ENCODE data around the gene RUNX1.

RUNX1 gene

DNA sequence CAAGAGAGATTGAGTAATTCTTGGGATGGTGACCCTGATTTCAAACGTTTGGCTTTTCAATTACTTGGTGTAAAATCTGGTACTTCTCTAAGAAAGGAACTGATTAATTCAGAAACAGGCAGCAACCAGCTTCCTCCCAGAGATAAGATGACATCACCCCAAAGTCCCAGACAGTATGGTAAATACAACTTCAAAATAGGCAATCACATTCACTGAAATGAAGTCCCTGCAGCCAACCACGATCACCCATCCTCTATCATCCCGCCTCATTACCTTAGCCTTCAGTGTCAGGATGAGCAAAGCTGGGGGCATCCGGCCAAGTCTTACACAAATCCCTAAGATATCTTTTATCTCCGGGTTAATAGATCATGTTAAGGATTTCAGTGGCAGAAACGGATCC lies 26.4 kb upstream of the RUNX1 start:
- no peaks in the 10 kb centered on the region for H3K9me3 ChIP-seq (ENCODE audit: severe bottlenecking)
- no peak overlapping the region for H3K4me3 ChIP-seq (ENCODE audit: severe bottlenecking)
- DNase-seq (ENCODE audit: low spot score) (no peak), ATAC-seq (ENCODE audit: low read depth) (peak; percentile 73; the same call in 2 of the 3 replicates)
- H3K4me1 ChIP-seq (ENCODE audit: insufficient read depth, poor library complexity, severe bottlenecking): peaks cover 10% of the 10 kb centered on the region
- TF ChIP-seq, protein P1, sequence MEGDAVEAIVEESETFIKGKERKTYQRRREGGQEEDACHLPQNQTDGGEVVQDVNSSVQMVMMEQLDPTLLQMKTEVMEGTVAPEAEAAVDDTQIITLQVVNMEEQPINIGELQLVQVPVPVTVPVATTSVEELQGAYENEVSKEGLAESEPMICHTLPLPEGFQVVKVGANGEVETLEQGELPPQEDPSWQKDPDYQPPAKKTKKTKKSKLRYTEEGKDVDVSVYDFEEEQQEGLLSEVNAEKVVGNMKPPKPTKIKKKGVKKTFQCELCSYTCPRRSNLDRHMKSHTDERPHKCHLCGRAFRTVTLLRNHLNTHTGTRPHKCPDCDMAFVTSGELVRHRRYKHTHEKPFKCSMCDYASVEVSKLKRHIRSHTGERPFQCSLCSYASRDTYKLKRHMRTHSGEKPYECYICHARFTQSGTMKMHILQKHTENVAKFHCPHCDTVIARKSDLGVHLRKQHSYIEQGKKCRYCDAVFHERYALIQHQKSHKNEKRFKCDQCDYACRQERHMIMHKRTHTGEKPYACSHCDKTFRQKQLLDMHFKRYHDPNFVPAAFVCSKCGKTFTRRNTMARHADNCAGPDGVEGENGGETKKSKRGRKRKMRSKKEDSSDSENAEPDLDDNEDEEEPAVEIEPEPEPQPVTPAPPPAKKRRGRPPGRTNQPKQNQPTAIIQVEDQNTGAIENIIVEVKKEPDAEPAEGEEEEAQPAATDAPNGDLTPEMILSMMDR (IDR thresholded peaks at IDR 0.05; ENCODE audit: poor library complexity, severe bottlenecking): no peak
- no peaks in the 10 kb centered on the region for H3K27me3 ChIP-seq (ENCODE audit: insufficient read depth, poor library complexity, severe bottlenecking)
- peak overlapping the region; percentile 23 for H3K27ac ChIP-seq (ENCODE audit: poor library complexity, severe bottlenecking)
- H3K36me3 ChIP-seq (ENCODE audit: low read depth): no peaks in the 10 kb centered on the region

DNA sequence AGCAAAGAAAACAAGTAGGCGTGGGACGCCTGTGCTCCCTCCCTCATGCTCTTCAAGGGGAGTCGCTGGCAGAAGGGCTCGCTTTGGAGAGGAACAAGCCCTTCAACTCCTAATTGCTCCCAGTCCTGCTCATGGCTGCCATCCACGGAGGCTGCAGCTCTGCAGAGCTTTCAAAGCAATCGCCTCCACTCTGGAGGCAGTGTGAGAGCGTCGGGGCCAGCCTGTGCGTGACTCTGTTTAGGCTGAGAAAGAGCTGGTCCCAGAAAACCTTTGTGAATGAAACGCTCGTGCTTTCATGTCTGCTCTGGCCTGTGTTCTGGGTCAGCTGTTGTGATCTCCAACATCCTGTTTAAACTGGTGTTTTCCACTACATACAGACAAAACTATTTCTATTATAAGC lies 23.9 kb upstream of the RUNX1 start:
- DNase-seq (ENCODE audit: low spot score) (no peak), ATAC-seq (ENCODE audit: low read depth) (no peak)
- Histone ChIP-seq H3K9me3 (ENCODE audit: severe bottlenecking) (no peaks in the 10 kb centered on the region), H3K27me3 (ENCODE audit: insufficient read depth, poor library complexity, severe bottlenecking) (no peaks in the 10 kb centered on the region), H3K4me3 (ENCODE audit: severe bottlenecking) (no peak overlapping the region), H3K36me3 (ENCODE audit: low read depth) (no peaks in the 10 kb centered on the region), H3K27ac (ENCODE audit: poor library complexity, severe bottlenecking) (no peak overlapping the region), H3K4me1 (ENCODE audit: insufficient read depth, poor library complexity, severe bottlenecking) (peaks cover 10% of the 10 kb centered on the region)
- TF ChIP-seq, protein P1 (IDR thresholded peaks at IDR 0.05; ENCODE audit: poor library complexity, severe bottlenecking): no peak

DNA sequence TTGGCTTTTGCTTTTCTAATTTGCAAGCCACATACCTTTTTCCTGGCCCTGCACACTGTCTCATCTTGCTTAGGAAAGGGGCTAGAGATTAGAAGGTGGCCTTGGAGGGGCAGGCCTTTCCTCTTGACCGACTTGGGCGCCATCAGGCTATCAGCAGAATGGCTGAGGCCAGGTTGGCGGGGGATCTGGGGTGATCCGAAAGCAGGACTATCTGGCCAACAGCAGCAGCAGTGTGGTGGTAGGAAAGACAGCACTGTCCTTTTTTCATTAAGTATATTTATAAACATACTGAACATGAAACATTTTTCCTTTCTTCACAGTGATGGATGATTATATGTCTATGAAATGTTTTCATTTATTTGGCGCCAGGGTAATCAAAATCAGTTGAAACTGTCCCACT lies 23.5 kb upstream of the RUNX1 start:
- no peak for DNase-seq (ENCODE audit: low spot score)
- H3K27me3 ChIP-seq (ENCODE audit: insufficient read depth, poor library complexity, severe bottlenecking): no peaks in the 10 kb centered on the region
- no peak overlapping the region for H3K27ac ChIP-seq (ENCODE audit: poor library complexity, severe bottlenecking)

DNA sequence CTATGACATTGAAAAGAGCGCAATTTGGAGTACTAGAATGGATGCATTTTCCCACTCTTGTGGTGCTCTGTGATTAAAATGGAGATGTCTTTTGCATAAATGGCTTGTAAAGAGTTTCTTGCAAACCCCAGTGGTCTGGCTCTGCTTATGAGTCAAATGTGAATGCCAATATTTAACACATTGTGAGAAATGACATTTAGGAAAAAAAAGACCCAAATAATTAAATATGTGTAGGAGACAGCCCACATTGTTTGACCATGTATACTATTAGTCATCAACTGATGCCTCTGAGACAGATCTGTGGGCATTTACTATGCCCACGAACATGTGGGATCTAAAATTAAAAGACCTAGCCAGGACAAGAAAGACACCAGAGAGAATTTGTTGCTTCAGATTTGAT lies 22.2 kb upstream of the RUNX1 start:
- Histone ChIP-seq H3K36me3 (ENCODE audit: low read depth) (no peaks in the 10 kb centered on the region), H3K27me3 (ENCODE audit: insufficient read depth, poor library complexity, severe bottlenecking) (no peaks in the 10 kb centered on the region), H3K4me1 (ENCODE audit: insufficient read depth, poor library complexity, severe bottlenecking) (peaks cover 10% of the 10 kb centered on the region), H3K9me3 (ENCODE audit: severe bottlenecking) (no peaks in the 10 kb centered on the region), H3K4me3 (ENCODE audit: severe bottlenecking) (no peak overlapping the region), H3K27ac (ENCODE audit: poor library complexity, severe bottlenecking) (no peak overlapping the region)
- no peak; the same call in 2 of the 3 replicates for ATAC-seq (ENCODE audit: low read depth)
- TF ChIP-seq, protein P1 (IDR thresholded peaks at IDR 0.05; ENCODE audit: poor library complexity, severe bottlenecking): no peak
- no peak for DNase-seq (ENCODE audit: low spot score)

More for the DNA sequence above, 23.5 kb upstream of the RUNX1 start:
- H3K4me3 ChIP-seq (ENCODE audit: severe bottlenecking): no peak overlapping the region
- no peaks in the 10 kb centered on the region for H3K9me3 ChIP-seq (ENCODE audit: severe bottlenecking)
- TF ChIP-seq, protein P1 (IDR thresholded peaks at IDR 0.05; ENCODE audit: poor library complexity, severe bottlenecking): no peak
- no peaks in the 10 kb centered on the region for H3K36me3 ChIP-seq (ENCODE audit: low read depth)
- peaks cover 10% of the 10 kb centered on the region for H3K4me1 ChIP-seq (ENCODE audit: insufficient read depth, poor library complexity, severe bottlenecking)
- ATAC-seq (ENCODE audit: low read depth): no peak

DNA sequence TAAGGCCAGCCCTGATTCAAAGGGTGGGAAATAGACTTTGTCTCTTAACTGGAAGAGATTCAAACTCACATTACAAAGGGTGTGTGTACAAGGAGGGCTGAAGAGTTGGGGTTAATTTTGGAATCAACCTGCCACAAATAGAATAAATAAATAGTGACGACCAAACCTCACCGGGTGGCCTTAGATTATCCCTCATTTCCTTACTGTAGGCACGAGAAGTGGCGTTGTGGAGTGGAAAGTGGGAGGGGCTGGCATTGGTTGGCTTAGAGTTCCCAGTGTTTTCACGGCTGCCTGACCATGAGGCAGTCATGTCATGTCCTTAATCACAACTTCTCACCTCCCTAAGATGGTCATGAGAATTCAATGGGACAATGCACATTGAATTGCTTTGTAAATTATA lies 21.3 kb upstream of the RUNX1 start:
- Histone ChIP-seq H3K27me3 (ENCODE audit: insufficient read depth, poor library complexity, severe bottlenecking) (no peaks in the 10 kb centered on the region), H3K4me3 (ENCODE audit: severe bottlenecking) (no peak overlapping the region), H3K27ac (ENCODE audit: poor library complexity, severe bottlenecking) (no peak overlapping the region), H3K4me1 (ENCODE audit: insufficient read depth, poor library complexity, severe bottlenecking) (peaks cover 3% of the 10 kb centered on the region), H3K9me3 (ENCODE audit: severe bottlenecking) (no peaks in the 10 kb centered on the region), H3K36me3 (ENCODE audit: low read depth) (no peaks in the 10 kb centered on the region)
- DNase-seq (ENCODE audit: low spot score) (no peak), ATAC-seq (ENCODE audit: low read depth) (no peak)
- TF ChIP-seq, protein P1 (IDR thresholded peaks at IDR 0.05; ENCODE audit: poor library complexity, severe bottlenecking): no peak

Data from RWPE2 (cell line).